Activated naive CD8-positive, alpha-beta T cell treated with anti-CD3 and anti-CD28 coated beads, Interleukin-2, amount 50 U/mL, for 24 hours (primary cell): Measurements from ENCODE around the gene NIN.

Experiments
- ATAC-seq: fragments of 150-1000 bp; cut with Tn5 transposase; one replicate; pipeline ENCODE4 v1.10.0; 2021
- DNase-seq: peaks from one replicate; pipeline ENCODE4 v3.0.0; 2021
- H3K27ac Mint-ChIP-seq: one replicate; pipeline ENCODE4 v1.8.0; 2021; ENCODE audit warnings: mild to moderate bottlenecking, mixed read lengths
- H3K27me3 Mint-ChIP-seq: one replicate; pipeline ENCODE4 v1.8.0; 2021; ENCODE audit warnings: mixed read lengths
- H3K36me3 Mint-ChIP-seq: one replicate; pipeline ENCODE4 v1.8.0; 2021; ENCODE audit warnings: low read depth, mixed read lengths
- H3K4me1 Mint-ChIP-seq: one replicate; pipeline ENCODE4 v1.8.0; 2021; ENCODE audit warnings: mixed read lengths
- H3K4me3 Mint-ChIP-seq: one replicate; pipeline ENCODE4 v1.8.0; 2021; ENCODE audit warnings: mild to moderate bottlenecking, moderate library complexity, mixed read lengths
- H3K9me3 Mint-ChIP-seq: one replicate; pipeline ENCODE4 v1.8.0; 2021; ENCODE audit warnings: mixed read lengths

The NIN gene

GRCh38 chr14:50830932-50831725, at the start of gene NIN:
Gene NIN (minus strand): TSS chr14:50831162. CDS start chr14:50822056, 9,106 bp downstream.
- H3K27me3 Mint-ChIP-seq: no peaks in the 10 kb centered on the region
- H3K4me1 Mint-ChIP-seq: peaks cover 70% of the 10 kb centered on the region
- peak within 1 kb of the TSS; percentile 89 for H3K4me3 Mint-ChIP-seq
- ATAC-seq (peak; percentile 85), DNase-seq (peak; percentile 75)
- H3K9me3 Mint-ChIP-seq: no peaks in the 10 kb centered on the region
- H3K27ac Mint-ChIP-seq: peak within 1 kb of the TSS; percentile 86
- H3K36me3 Mint-ChIP-seq: peaks cover 10% of the 10 kb centered on the region

GRCh38 chr14:50875359-50876070, 44.6 kb upstream of the NIN start:
- Mint-ChIP-seq H3K36me3 (no peaks in the 10 kb centered on the region), H3K27ac (peak overlapping the region; percentile 52), H3K9me3 (no peaks in the 10 kb centered on the region), H3K4me3 (no peak overlapping the region), H3K27me3 (peaks cover 76% of the 10 kb centered on the region), H3K4me1 (peaks cover 38% of the 10 kb centered on the region)
- ATAC-seq (peak; percentile 99), DNase-seq (peak; percentile 70)

GRCh38 chr14:50874757-50875156, 43.8 kb upstream of the NIN start:
- ATAC-seq (no peak), DNase-seq (no peak)
- Mint-ChIP-seq H3K36me3 (no peaks in the 10 kb centered on the region), H3K27ac (no peak overlapping the region), H3K9me3 (no peaks in the 10 kb centered on the region), H3K27me3 (peaks cover 81% of the 10 kb centered on the region), H3K4me1 (peaks cover 38% of the 10 kb centered on the region), H3K4me3 (no peak overlapping the region)

GRCh38 chr14:50871914-50872732, 41.2 kb upstream of the NIN start, which contains the start of gene ABHD12B:
Gene ABHD12B (plus strand): TSS chr14:50872053. CDS start chr14:50872175, 122 bp downstream.
- no peak for ATAC-seq
- Mint-ChIP-seq H3K27me3 (peaks cover 72% of the 10 kb centered on the region), H3K4me1 (peaks cover 38% of the 10 kb centered on the region), H3K27ac (no peak within 1 kb of the TSS), H3K36me3 (no peaks in the 10 kb centered on the region), H3K9me3 (no peaks in the 10 kb centered on the region), H3K4me3 (peak within 1 kb of the TSS; percentile 4)
- no peak for DNase-seq

GRCh38 chr14:50871228-50871627, 40.3 kb upstream of the NIN start:
- Mint-ChIP-seq H3K4me3 (peak overlapping the region; percentile 4), H3K27ac (no peak overlapping the region), H3K4me1 (peaks cover 38% of the 10 kb centered on the region), H3K36me3 (no peaks in the 10 kb centered on the region), H3K27me3 (peaks cover 67% of the 10 kb centered on the region), H3K9me3 (no peaks in the 10 kb centered on the region)
- ATAC-seq (no peak), DNase-seq (no peak)

GRCh38 chr14:50865391-50866076, 34.6 kb upstream of the NIN start:
- Mint-ChIP-seq H3K4me3 (no peak overlapping the region), H3K36me3 (no peaks in the 10 kb centered on the region), H3K27me3 (peaks cover 26% of the 10 kb centered on the region), H3K9me3 (no peaks in the 10 kb centered on the region), H3K4me1 (no peaks in the 10 kb centered on the region), H3K27ac (no peak overlapping the region)
- DNase-seq (no peak), ATAC-seq (no peak)

- H3K27ac Mint-ChIP-seq: no peak overlapping the region
- DNase-seq: no peak
- no peak for ATAC-seq
Measured at GRCh38 chr14:50864946-50865345, 34.0 kb upstream of the NIN start.

GRCh38 chr14:50864237-50864636, 33.3 kb upstream of the NIN start:
- H3K36me3 Mint-ChIP-seq: no peaks in the 10 kb centered on the region
- no peak overlapping the region for H3K27ac Mint-ChIP-seq
- DNase-seq (no peak), ATAC-seq (no peak)
- peaks cover 9% of the 10 kb centered on the region for H3K4me1 Mint-ChIP-seq
- H3K9me3 Mint-ChIP-seq: no peaks in the 10 kb centered on the region
- H3K27me3 Mint-ChIP-seq: peaks cover 13% of the 10 kb centered on the region
- no peak overlapping the region for H3K4me3 Mint-ChIP-seq

More at GRCh38 chr14:50864946-50865345, 34.0 kb upstream of the NIN start:
- Mint-ChIP-seq H3K4me1 (peaks cover 6% of the 10 kb centered on the region), H3K36me3 (no peaks in the 10 kb centered on the region), H3K9me3 (no peaks in the 10 kb centered on the region), H3K27me3 (peaks cover 20% of the 10 kb centered on the region), H3K4me3 (no peak overlapping the region)

- Mint-ChIP-seq H3K9me3 (no peaks in the 10 kb centered on the region), H3K27me3 (peaks cover 3% of the 10 kb centered on the region), H3K4me3 (no peak overlapping the region), H3K36me3 (no peaks in the 10 kb centered on the region), H3K4me1 (peaks cover 12% of the 10 kb centered on the region), H3K27ac (no peak overlapping the region)
- ATAC-seq (no peak), DNase-seq (no peak)
Measured at GRCh38 chr14:50862036-50862570, 31.1 kb upstream of the NIN start.

GRCh38 chr14:50860478-50861086, 29.6 kb upstream of the NIN start:
- Mint-ChIP-seq H3K27ac (peak overlapping the region; percentile 46), H3K4me1 (peaks cover 12% of the 10 kb centered on the region), H3K9me3 (no peaks in the 10 kb centered on the region), H3K27me3 (no peaks in the 10 kb centered on the region), H3K36me3 (no peaks in the 10 kb centered on the region), H3K4me3 (peak overlapping the region; percentile 81)
- DNase-seq (peak; percentile 89), ATAC-seq (peak; percentile 58)

- ATAC-seq: peak; percentile 15
- peaks cover 12% of the 10 kb centered on the region for H3K4me1 Mint-ChIP-seq
- H3K36me3 Mint-ChIP-seq: no peaks in the 10 kb centered on the region
- H3K27ac Mint-ChIP-seq: no peak overlapping the region
- H3K4me3 Mint-ChIP-seq: peak overlapping the region; percentile 81
- no peaks in the 10 kb centered on the region for H3K9me3 Mint-ChIP-seq
- DNase-seq: no peak
- no peaks in the 10 kb centered on the region for H3K27me3 Mint-ChIP-seq
Measured at GRCh38 chr14:50859296-50859624, 28.3 kb upstream of the NIN start.

GRCh38 chr14:50856660-50857059, 25.7 kb upstream of the NIN start:
- no peak for ATAC-seq
- no peak for DNase-seq
- H3K27me3 Mint-ChIP-seq: no peaks in the 10 kb centered on the region
- no peaks in the 10 kb centered on the region for H3K9me3 Mint-ChIP-seq
- H3K4me1 Mint-ChIP-seq: peaks cover 14% of the 10 kb centered on the region
- H3K36me3 Mint-ChIP-seq: no peaks in the 10 kb centered on the region
- no peak overlapping the region for H3K4me3 Mint-ChIP-seq
- no peak overlapping the region for H3K27ac Mint-ChIP-seq

- no peak overlapping the region for H3K4me3 Mint-ChIP-seq
- H3K36me3 Mint-ChIP-seq: no peaks in the 10 kb centered on the region
- H3K9me3 Mint-ChIP-seq: no peaks in the 10 kb centered on the region
- H3K27me3 Mint-ChIP-seq: no peaks in the 10 kb centered on the region
- no peak for ATAC-seq
- no peak overlapping the region for H3K27ac Mint-ChIP-seq
- peaks cover 14% of the 10 kb centered on the region for H3K4me1 Mint-ChIP-seq
- DNase-seq: no peak
Measured at GRCh38 chr14:50855558-50855957, 24.6 kb upstream of the NIN start.
